Stimulated activated CD4-positive, alpha-beta T cell treated with anti-CD3 and anti-CD28 coated beads, Interleukin-12 subunit alpha, Interleukin-12 subunit beta, amount 100 ng/mL, for 48 hours (primary cell): Measurements from ENCODE around the gene PINK1.
"Not testable (repeated sequence)": the region's sequence is repeated elsewhere in the genome, so short reads cannot be mapped to it uniquely, and the experiment has no call there.

Experiments
- DNase-seq, 3 donors: peaks; one replicate each; pipeline ENCODE4 v3.0.0-alpha.2; 2020; ENCODE audit warnings: low read depth in 2 of 3, low spot score in 1 of 3

The PINK1 gene

GRCh38 chr1:20633190-20634064 lies at the start of gene PINK1:
Gene PINK1 (plus strand): TSS chr1:20633458. CDS start chr1:20633549, 91 bp downstream.
- peak; percentile 72 to 94 (median 80) for DNase-seq

- DNase-seq = no peak
Observed at GRCh38 chr1:20584890-20585289, 48.4 kb upstream of the PINK1 start.

GRCh38 chr1:20586953-20587660 lies 46.2 kb upstream of the PINK1 start:
- DNase-seq = no peak

GRCh38 chr1:20587661-20588053 lies 45.6 kb upstream of the PINK1 start:
- no peak for DNase-seq

GRCh38 chr1:20588634-20589225 lies 44.5 kb upstream of the PINK1 start, which contains the start of gene CDA:
Gene CDA (plus strand): TSS chr1:20589097. CDS start chr1:20589130, 33 bp downstream.
- no peak for DNase-seq

GRCh38 chr1:20589331-20590278 lies 43.7 kb upstream of the PINK1 start:
- no peak for DNase-seq

GRCh38 chr1:20590306-20590777 lies 42.9 kb upstream of the PINK1 start:
- DNase-seq = no peak

- DNase-seq = no peak
Observed at GRCh38 chr1:20593756-20594155, 39.5 kb upstream of the PINK1 start.

- DNase-seq = no peak
Observed at GRCh38 chr1:20594746-20595145, 38.5 kb upstream of the PINK1 start.

- no peak for DNase-seq
Observed at GRCh38 chr1:20596106-20596505, 37.2 kb upstream of the PINK1 start.

GRCh38 chr1:20597650-20598049 lies 35.6 kb upstream of the PINK1 start:
- DNase-seq = no peak

GRCh38 chr1:20600156-20600555 lies 33.1 kb upstream of the PINK1 start:
- DNase-seq = no peak

GRCh38 chr1:20601129-20601825 lies 32.0 kb upstream of the PINK1 start:
- DNase-seq = no peak

GRCh38 chr1:20602851-20603450 lies 30.3 kb upstream of the PINK1 start:
- no peak for DNase-seq

- DNase-seq = no peak
Observed at GRCh38 chr1:20603504-20604464, 29.5 kb upstream of the PINK1 start.

GRCh38 chr1:20604678-20605077 lies 28.6 kb upstream of the PINK1 start:
- DNase-seq = no peak

GRCh38 chr1:20606801-20607570 lies 26.3 kb upstream of the PINK1 start:
- not testable (repeated sequence) for DNase-seq

GRCh38 chr1:20609541-20609940 lies 23.7 kb upstream of the PINK1 start:
- no peak for DNase-seq
